Measurements from ENCODE around the gene DUSP10.

DNA sequence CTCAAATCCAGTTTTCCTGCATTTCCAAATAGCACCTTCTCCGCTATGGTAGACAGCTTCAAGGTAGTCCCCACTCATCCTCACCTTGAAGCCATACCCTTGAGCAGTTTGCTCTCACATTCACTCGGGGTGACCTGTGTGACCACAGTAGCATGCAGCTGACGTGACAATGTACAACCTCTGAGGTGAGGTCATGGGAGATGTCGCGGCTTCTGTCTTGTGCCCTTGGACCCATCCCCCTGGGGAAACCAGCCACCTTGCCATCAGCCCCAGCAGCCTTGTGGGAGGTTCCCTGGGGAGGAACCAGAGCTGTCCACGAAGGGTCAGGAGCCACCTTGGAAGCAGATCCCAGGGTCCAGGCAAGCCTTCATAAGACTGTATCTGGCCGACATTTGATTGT, 38.3 kb upstream of the DUSP10 start:
- TF ChIP-seq EZH2 (IDR thresholded peaks at IDR 0.05; ENCODE audit: low read length, unreplicated experiment) = no peak
- TF ChIP-seq, protein P1, sequence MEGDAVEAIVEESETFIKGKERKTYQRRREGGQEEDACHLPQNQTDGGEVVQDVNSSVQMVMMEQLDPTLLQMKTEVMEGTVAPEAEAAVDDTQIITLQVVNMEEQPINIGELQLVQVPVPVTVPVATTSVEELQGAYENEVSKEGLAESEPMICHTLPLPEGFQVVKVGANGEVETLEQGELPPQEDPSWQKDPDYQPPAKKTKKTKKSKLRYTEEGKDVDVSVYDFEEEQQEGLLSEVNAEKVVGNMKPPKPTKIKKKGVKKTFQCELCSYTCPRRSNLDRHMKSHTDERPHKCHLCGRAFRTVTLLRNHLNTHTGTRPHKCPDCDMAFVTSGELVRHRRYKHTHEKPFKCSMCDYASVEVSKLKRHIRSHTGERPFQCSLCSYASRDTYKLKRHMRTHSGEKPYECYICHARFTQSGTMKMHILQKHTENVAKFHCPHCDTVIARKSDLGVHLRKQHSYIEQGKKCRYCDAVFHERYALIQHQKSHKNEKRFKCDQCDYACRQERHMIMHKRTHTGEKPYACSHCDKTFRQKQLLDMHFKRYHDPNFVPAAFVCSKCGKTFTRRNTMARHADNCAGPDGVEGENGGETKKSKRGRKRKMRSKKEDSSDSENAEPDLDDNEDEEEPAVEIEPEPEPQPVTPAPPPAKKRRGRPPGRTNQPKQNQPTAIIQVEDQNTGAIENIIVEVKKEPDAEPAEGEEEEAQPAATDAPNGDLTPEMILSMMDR (conservative IDR thresholded peaks at IDR 0.05; ENCODE audit: low read depth, low read length) = no peak

All from PC-3 (cell line).